ENCODE results near the gene OXNAD1.

Gene OXNAD1

GRCh38 chr3:16284633-16285032, 19.6 kb downstream of the OXNAD1 start:
- DNase-seq, result no peak

GRCh38 chr3:16286161-16286560, 21.1 kb downstream of the OXNAD1 start:
- DNase-seq, result peak; percentile 63 to 65

- no peak for DNase-seq
Observed at GRCh38 chr3:16286751-16287543, 21.9 kb downstream of the OXNAD1 start.

- no peak for DNase-seq
Observed at GRCh38 chr3:16288664-16289063, 23.7 kb downstream of the OXNAD1 start.

- no peak for DNase-seq
Observed at GRCh38 chr3:16289144-16289889, 24.3 kb downstream of the OXNAD1 start.

- DNase-seq, result peak; percentile 59 to 60
Observed at GRCh38 chr3:16290007-16290826, 25.2 kb downstream of the OXNAD1 start.

- DNase-seq, result no peak
Observed at GRCh38 chr3:16290827-16291196, 25.8 kb downstream of the OXNAD1 start.

GRCh38 chr3:16294844-16295243, 29.8 kb downstream of the OXNAD1 start:
- no peak for DNase-seq

GRCh38 chr3:16295298-16295890, 30.4 kb downstream of the OXNAD1 start:
- DNase-seq, result no peak

GRCh38 chr3:16297997-16298885, 33.2 kb downstream of the OXNAD1 start:
- DNase-seq, result no peak

- no peak for DNase-seq
Observed at GRCh38 chr3:16298891-16299290, 33.9 kb downstream of the OXNAD1 start.

- no peak for DNase-seq
Observed at GRCh38 chr3:16299746-16300145, 34.7 kb downstream of the OXNAD1 start.

- DNase-seq, result no peak
Observed at GRCh38 chr3:16300307-16300706, 35.3 kb downstream of the OXNAD1 start.

- DNase-seq, result no peak
Observed at GRCh38 chr3:16300881-16301359, 35.9 kb downstream of the OXNAD1 start.

GRCh38 chr3:16301507-16301906, 36.5 kb downstream of the OXNAD1 start:
- DNase-seq, result no peak

GRCh38 chr3:16302082-16302631, 37.1 kb downstream of the OXNAD1 start:
- DNase-seq, result no peak

- DNase-seq, result no peak
Observed at GRCh38 chr3:16303037-16303575, 38.1 kb downstream of the OXNAD1 start.

- DNase-seq, result no peak
Observed at GRCh38 chr3:16304061-16305010, 39.3 kb downstream of the OXNAD1 start.

GRCh38 chr3:16305111-16305541, 40.1 kb downstream of the OXNAD1 start:
- DNase-seq, result peak; percentile 26 to 41
